Testis (tissue), 3 donors: ENCODE measurements around the gene EFNA2. TPM values are rescaled to one million over a fixed set of nuclear protein-coding genes. Genes with fewer than 3 reads are reported as not detected.

Experiments
- DNase-seq: peaks from one replicate; pipeline ENCODE4 v3.0.0-alpha.2; 2019
- H3K27ac ChIP-seq, 2 donors: fragments of 200-600 bp; sonication (generic); one replicate each; pipeline ENCODE4 v1.5.1; 2019
- H3K27me3 ChIP-seq: fragments of 200-600 bp; sonication (generic); one replicate; pipeline ENCODE4 v1.5.1; 2019
- H3K36me3 ChIP-seq: fragments of 200-600 bp; sonication (generic); one replicate; pipeline ENCODE4 v1.5.1; 2017; ENCODE audit warnings: low read depth; ENCODE audit errors: missing control alignments
- H3K4me1 ChIP-seq: fragments of 200-600 bp; sonication (generic); one replicate; pipeline ENCODE4 v1.5.1; 2019
- H3K4me3 ChIP-seq, 2 donors: fragments of 200-600 bp; sonication (generic); one replicate each; pipeline ENCODE4 v1.5.1; 2017 to 2019
- H3K9me3 ChIP-seq: fragments of 200-600 bp; sonication (generic); one replicate; pipeline ENCODE4 v1.5.1; 2017
- POLR2A ChIP-seq: fragments of 450-650 bp; IDR thresholded peaks from one replicate; pipeline ENCODE4 v1.6.1; 2017; ENCODE audit warnings: antibody characterized with exemption, mild to moderate bottlenecking, moderate library complexity
- WGBS, 2 donors: methylation state at CpG; one replicate each; pipeline ENCODE4 v1.1.5; 2018; 5-methylcytosine and 5-hydroxymethylcytosine counted together
- intact Hi-C: fragments of 100-400 bp; cut with DNase I; formaldehyde crosslinking; loops from one replicate; pipeline ENCODE4 v1.15.1; 2023; ENCODE audit warnings: low total_unique reads
- polyA plus RNA-seq: library from polyadenylated mRNA; stranded (reverse); fragments of 350-450 nt; fragmentation: Illumina TruSeq; extraction: RNeasy Lipid Tissue Mini Kit (QIAGEN cat#74804); gene quantifications from one replicate; pipeline ENCODE4 v1.2.3, GENCODE V29; 2014; ENCODE audit warnings: low read depth, low replicate concordance; ENCODE audit not compliant: insufficient read depth
- total RNA-seq, 2 donors: library from RNA; depleted of rRNA; stranded (reverse); fragments of >200 nt; gene quantifications; one replicate each; pipeline ENCODE4 v1.2.3, GENCODE V29; 2016
- TF ChIP-seq, protein P1 (sequence below), 3 experiments: fragments of 450-650 bp in 2 of 3; fragments of 200-600 bp in 1 of 3; sonication (generic) in 1 of 3; IDR thresholded peaks; one replicate each; pipeline ENCODE4 v1.5.1; 2016 to 2019; ENCODE audit warnings: antibody characterized with exemption in 3 of 3, mild to moderate bottlenecking in 2 of 3, moderate library complexity in 1 of 3

Gene EFNA2
- total and polyA plus RNA-seq, 3 donors from 2014 or later: 0.61 to 2.9 (median 1.5) TPM

DNA sequence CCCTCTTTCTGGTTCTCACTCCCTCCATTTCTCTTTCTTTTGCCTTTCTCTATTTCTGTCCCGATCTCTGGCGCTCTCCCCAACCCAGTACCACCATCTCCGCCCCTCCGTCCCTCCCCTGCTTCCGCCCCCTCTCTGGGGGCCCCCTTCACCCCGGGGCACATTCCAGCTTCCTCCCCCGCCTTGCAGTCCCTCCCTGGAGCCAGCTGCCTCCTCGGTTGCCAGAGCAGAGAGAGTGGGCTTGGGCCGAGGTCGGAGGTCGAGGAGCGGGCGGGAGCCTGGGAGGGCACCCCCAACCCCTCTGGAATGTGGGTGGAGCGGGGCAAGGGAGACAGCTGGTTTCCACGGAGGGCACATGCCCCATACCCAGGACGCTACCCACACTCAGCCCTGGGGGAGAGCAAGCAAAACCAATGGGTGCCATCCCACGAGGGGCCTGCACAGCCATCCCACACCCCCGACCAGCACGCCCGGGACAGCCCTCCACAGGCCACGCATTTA, 23.0 kb upstream of the EFNA2 start:
- 56 to 66% methylated on average over 12 to 21 of the region's 21 CpGs for WGBS, 2 donors
- no peak for DNase-seq
- Histone ChIP-seq H3K27ac (peak overlapping the region; percentile 80 to 81), H3K4me3 (no peak overlapping the region), H3K27me3 (no peaks in the 10 kb centered on the region), H3K36me3 (no peaks in the 10 kb centered on the region), H3K4me1 (peaks cover 76% of the 10 kb centered on the region), H3K9me3 (no peaks in the 10 kb centered on the region)
- TF ChIP-seq, protein P1, sequence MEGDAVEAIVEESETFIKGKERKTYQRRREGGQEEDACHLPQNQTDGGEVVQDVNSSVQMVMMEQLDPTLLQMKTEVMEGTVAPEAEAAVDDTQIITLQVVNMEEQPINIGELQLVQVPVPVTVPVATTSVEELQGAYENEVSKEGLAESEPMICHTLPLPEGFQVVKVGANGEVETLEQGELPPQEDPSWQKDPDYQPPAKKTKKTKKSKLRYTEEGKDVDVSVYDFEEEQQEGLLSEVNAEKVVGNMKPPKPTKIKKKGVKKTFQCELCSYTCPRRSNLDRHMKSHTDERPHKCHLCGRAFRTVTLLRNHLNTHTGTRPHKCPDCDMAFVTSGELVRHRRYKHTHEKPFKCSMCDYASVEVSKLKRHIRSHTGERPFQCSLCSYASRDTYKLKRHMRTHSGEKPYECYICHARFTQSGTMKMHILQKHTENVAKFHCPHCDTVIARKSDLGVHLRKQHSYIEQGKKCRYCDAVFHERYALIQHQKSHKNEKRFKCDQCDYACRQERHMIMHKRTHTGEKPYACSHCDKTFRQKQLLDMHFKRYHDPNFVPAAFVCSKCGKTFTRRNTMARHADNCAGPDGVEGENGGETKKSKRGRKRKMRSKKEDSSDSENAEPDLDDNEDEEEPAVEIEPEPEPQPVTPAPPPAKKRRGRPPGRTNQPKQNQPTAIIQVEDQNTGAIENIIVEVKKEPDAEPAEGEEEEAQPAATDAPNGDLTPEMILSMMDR (IDR thresholded peaks at IDR 0.05): no peak
- no peak for TF ChIP-seq POLR2A
- intact Hi-C loops: no loop called here

DNA sequence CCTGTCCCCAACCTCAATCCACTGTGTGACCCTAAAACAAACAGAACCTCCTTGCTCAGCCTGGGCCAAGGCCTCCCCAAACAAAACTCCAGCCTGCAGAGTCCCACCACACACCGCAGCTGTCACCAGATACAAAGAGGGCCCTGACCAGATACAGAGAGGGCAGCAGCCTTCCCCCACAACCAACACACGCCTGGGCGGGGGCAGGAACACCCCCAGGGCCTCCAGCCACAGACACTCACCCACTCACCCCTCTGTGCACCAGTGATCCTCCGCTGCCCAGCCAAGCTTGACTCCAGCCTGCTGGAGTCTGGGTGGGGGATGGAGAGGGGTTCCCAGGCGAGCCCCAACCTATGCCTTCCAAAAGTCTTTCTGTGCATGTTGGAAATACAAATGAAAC, 22.5 kb upstream of the EFNA2 start:
- WGBS, 2 donors: 68 to 76% methylated on average over 5 of the region's 5 CpGs
- H3K4me1 ChIP-seq: peaks cover 76% of the 10 kb centered on the region
- DNase-seq: no peak
- H3K9me3 ChIP-seq: no peaks in the 10 kb centered on the region
- intact Hi-C loops: no loop called here
- no peak for TF ChIP-seq POLR2A
- TF ChIP-seq, protein P1 (IDR thresholded peaks at IDR 0.05): no peak
- H3K36me3 ChIP-seq: no peaks in the 10 kb centered on the region
- no peak overlapping the region for H3K4me3 ChIP-seq
- no peak overlapping the region for H3K27ac ChIP-seq
- H3K27me3 ChIP-seq: no peaks in the 10 kb centered on the region

DNA sequence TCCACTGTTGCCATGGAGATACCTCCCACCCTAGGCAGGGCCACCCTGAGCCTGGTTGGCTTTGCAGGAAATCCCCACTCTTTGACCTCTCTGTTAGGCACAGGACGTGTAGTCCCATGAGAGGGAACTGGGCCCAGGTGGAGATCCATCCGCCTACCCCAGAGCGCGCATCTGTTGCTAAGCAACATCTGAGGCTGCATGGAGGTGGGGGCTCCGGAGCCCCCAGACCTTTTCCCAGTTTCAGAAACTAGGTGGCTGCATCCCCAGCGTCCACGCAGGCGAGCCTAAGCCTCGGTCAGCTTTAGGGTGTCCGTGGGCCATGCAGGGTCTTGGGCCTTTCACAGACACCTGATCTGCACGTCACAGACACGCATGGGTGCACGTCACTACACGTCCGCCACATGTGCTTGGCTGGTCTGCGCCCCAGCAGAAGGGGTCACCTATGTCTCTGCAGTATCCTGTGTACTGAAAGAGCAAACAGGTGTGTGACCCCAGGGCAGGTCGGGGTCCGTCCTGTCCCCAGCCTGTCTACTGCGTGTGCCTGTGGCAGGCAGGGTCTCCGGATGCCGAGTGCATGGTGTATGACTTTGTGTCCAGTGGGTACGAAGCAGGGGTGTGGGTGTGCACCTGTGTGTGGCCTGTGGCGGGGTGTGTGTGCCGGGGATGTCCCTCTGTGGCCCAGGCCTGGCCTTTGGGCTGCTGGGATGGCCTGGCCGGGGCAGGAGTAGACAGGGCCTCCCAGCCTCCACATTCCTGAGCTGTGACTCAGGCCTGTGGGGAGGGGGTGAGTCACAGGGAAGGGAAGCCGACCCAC, 20.7 kb upstream of the EFNA2 start:
- Histone ChIP-seq H3K4me1 (peaks cover 70% of the 10 kb centered on the region), H3K27ac (peak overlapping the region; percentile 68 to 89), H3K27me3 (no peaks in the 10 kb centered on the region), H3K36me3 (no peaks in the 10 kb centered on the region), H3K4me3 (no peak overlapping the region), H3K9me3 (no peaks in the 10 kb centered on the region)
- WGBS, 2 donors: 60 to 62% methylated on average over 7 to 26 of the region's 26 CpGs
- no peak for TF ChIP-seq POLR2A
- TF ChIP-seq, protein P1 (IDR thresholded peaks at IDR 0.05): no peak
- intact Hi-C loops: no loop called here
- DNase-seq: peak; percentile 59

DNA sequence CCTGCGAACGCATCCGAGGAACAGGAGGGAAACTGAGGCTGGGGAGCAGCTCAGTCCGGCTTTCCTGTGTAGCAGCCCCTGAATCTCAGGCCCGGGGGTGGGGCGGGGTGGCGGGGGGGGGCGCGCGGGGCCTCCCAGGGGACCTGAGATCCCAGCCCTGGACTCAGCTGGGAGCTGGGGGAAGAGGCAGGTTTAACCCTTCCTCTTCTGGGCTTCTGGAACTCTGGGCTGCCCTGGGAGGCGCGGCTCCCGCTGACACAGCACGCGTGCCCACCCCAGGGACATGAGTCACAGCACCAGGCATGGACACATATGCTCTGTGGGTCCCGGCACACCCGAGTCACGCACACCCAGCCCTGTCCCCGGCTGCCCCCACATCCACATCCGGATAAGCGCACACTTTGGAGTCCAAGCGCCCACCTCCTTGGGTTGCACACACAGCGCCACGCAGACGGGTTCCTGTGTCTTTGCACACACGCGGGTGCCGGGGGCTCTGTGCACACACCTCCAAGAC, 20.0 kb upstream of the EFNA2 start:
- H3K36me3 ChIP-seq: no peaks in the 10 kb centered on the region
- H3K27me3 ChIP-seq: no peaks in the 10 kb centered on the region
- DNase-seq: no peak
- intact Hi-C loops: no loop called here
- H3K9me3 ChIP-seq: no peaks in the 10 kb centered on the region
- H3K4me3 ChIP-seq: peak overlapping the region in 1 of 2 donors; percentile 60
- 2 to 13% methylated on average over 8 to 16 of the region's 28 CpGs for WGBS, 2 donors
- peaks cover 70% of the 10 kb centered on the region for H3K4me1 ChIP-seq
- peak overlapping the region; percentile 68 to 89 for H3K27ac ChIP-seq
- TF ChIP-seq, protein P1 (IDR thresholded peaks at IDR 0.05): no peak
- TF ChIP-seq POLR2A: no peak
